HCT116 (cell line): Measurements from ENCODE around the gene MUC22.

Experiments used
- CEBPB ChIP-seq: IDR thresholded peaks from 2 replicates; pipeline ENCODE4 v1.6.1; 2012; ENCODE audit warnings: low read depth
- CTCF ChIP-seq, 3 experiments: fragments of 200-600 bp in 1 of 3; sonication (generic) in 1 of 3; IDR thresholded peaks in 2 of 3; conservative IDR thresholded peaks in 1 of 3; 2 replicates each; pipeline ENCODE4 v1.5.1; 2012 to 2017; ENCODE audit warnings: low read depth in 2 of 3, low read length in 2 of 3, antibody characterized with exemption in 1 of 3, borderline replicate concordance in 1 of 3, control low read depth in 1 of 3, mild to moderate bottlenecking in 1 of 3, mixed read lengths in 1 of 3, mixed run types in 1 of 3, moderate library complexity in 1 of 3; ENCODE audit not compliant: insufficient read depth in 1 of 3
- EZH2 ChIP-seq: fragments of 200-600 bp; sonication (generic); IDR thresholded peaks from 2 replicates; pipeline ENCODE4 v1.6.1; 2017; ENCODE audit warnings: antibody characterized with exemption, mixed run types
- EZH2phosphoT487 ChIP-seq: fragments of 200-600 bp; IDR thresholded peaks from 2 replicates; pipeline ENCODE4 v1.6.1; 2018; ENCODE audit warnings: antibody characterized with exemption, borderline replicate concordance
- MAX ChIP-seq: IDR thresholded peaks from 2 replicates; pipeline ENCODE4 v1.6.1; 2012
- POLR2A ChIP-seq: IDR thresholded peaks from 2 replicates; pipeline ENCODE4 v1.7.0; 2011; ENCODE audit warnings: borderline replicate concordance; ENCODE audit not compliant: insufficient read depth, insufficient read length; ENCODE audit errors: extremely low read depth
- REST ChIP-seq: IDR thresholded peaks from 2 replicates; pipeline ENCODE4 v1.6.1; 2012; ENCODE audit warnings: low read depth
- SIN3A ChIP-seq: IDR thresholded peaks from 2 replicates; pipeline ENCODE4 v1.6.1; 2012; ENCODE audit warnings: low read depth

GRCh38 chr6:30965140-30965601, 45.1 kb upstream of the MUC22 start:
- no peak for TF ChIP-seq EZH2
- no peak for TF ChIP-seq CTCF (IDR thresholded peaks at IDR 0.05 in 2 of 3, conservative IDR thresholded peaks at IDR 0.05 in 1 of 3; ENCODE audit: borderline replicate concordance in 1 of 3, insufficient read depth in 1 of 3, low read depth in 2 of 3, low read length in 2 of 3)
- TF ChIP-seq CEBPB = no peak
- no peak for TF ChIP-seq POLR2A
- no peak for TF ChIP-seq EZH2phosphoT487
- TF ChIP-seq SIN3A = no peak
- no peak for TF ChIP-seq REST
- TF ChIP-seq MAX = no peak
